Transverse colon (tissue), 4 donors: ENCODE data around the gene RAMACL. TPM values are rescaled to one million over a fixed set of nuclear protein-coding genes. Genes with fewer than 3 reads are reported as not detected.
"Not testable (repeated sequence)": the region's sequence is repeated elsewhere in the genome, so short reads cannot be mapped to it uniquely, and the experiment has no call there.

ENCODE experiments used
- DNase-seq: peaks from one replicate; pipeline ENCODE4 v3.0.0-alpha.2; 2019
- H3K27ac ChIP-seq, 4 donors: fragments of 200-600 bp; sonication (generic); 2 replicates each; pipeline ENCODE4 v1.5.1; 2016 to 2018; ENCODE audit warnings: inconsistent platforms in 4 of 4
- H3K27me3 ChIP-seq: fragments of 200-600 bp; sonication (generic); 2 replicates; pipeline ENCODE4 v1.5.1; 2017; ENCODE audit warnings: inconsistent platforms
- H3K36me3 ChIP-seq, 4 donors: fragments of 200-600 bp; sonication (generic); 2 replicates each; pipeline ENCODE4 v1.5.1; 2017 to 2019; ENCODE audit warnings: inconsistent platforms in 4 of 4
- H3K4me1 ChIP-seq, 4 donors: fragments of 200-600 bp; sonication (generic); 2 replicates each; pipeline ENCODE4 v1.5.1; 2017 to 2020; ENCODE audit warnings: inconsistent platforms in 4 of 4
- H3K4me3 ChIP-seq, 4 donors: fragments of 200-600 bp; sonication (generic); 1 replicate in 1 of 4; 2 replicates in 3 of 4; pipeline versions ENCODE4 v1.5.1 to v1.6.1; 2017 to 2019; ENCODE audit warnings: inconsistent platforms in 4 of 4
- H3K9me3 ChIP-seq, 2 donors: fragments of 200-600 bp; sonication (generic); 2 replicates each; pipeline ENCODE4 v1.5.1; 2017 to 2019; ENCODE audit warnings: inconsistent platforms in 2 of 2
- EP300 ChIP-seq: sonication (generic); formaldehyde crosslinking; IDR thresholded peaks from one replicate; pipeline ENCODE4 v1.6.1; 2017; ENCODE audit warnings: antibody characterized with exemption, low read depth
- POLR2A ChIP-seq: fragments of 450-650 bp; IDR thresholded peaks from one replicate; pipeline ENCODE4 v1.6.1; 2016; ENCODE audit warnings: antibody characterized with exemption, mild to moderate bottlenecking, moderate library complexity
- POLR2AphosphoS5 ChIP-seq, 3 donors: sonication (generic); formaldehyde crosslinking; IDR thresholded peaks; one replicate each; pipeline ENCODE4 v1.6.1; 2016; ENCODE audit warnings: antibody characterized with exemption in 3 of 3
- WGBS, 2 donors: methylation state at CpG; one replicate each; pipeline ENCODE4 v1.1.5; 2018; ENCODE audit warnings: low coverage in 1 of 2; 5-methylcytosine and 5-hydroxymethylcytosine counted together
- in situ Hi-C, 4 donors: fragments of 200-750 bp; cut with MboI; loops; one replicate each; pipeline versions ENCODE4 v1.15.0 to v1.15.1; 2017; ENCODE audit warnings: low sequenced_read_pairs in 3 of 4, low pct_ligation_motif_present in 1 of 4, low pct_unique_long_range_greater_than_20kb in 1 of 4
- intact Hi-C: fragments of 100-400 bp; cut with DNase I; formaldehyde crosslinking; loops from one replicate; pipeline ENCODE4 v1.15.1; 2023; ENCODE audit warnings: low total_unique reads
- total RNA-seq, 4 donors: library from RNA; depleted of rRNA; stranded (reverse); fragments of >200 nt; gene quantifications; one replicate each; pipeline ENCODE4 v1.1.0, GENCODE V29; 2016
- TF ChIP-seq, protein P1 (sequence below), 5 experiments: fragments of 200-600 bp in 3 of 5; fragments of 450-650 bp in 2 of 5; sonication (generic) in 3 of 5; IDR thresholded peaks; 1 replicate in 2 of 5; 2 replicates in 3 of 5; pipeline ENCODE4 v1.5.1; 2016 to 2017; ENCODE audit warnings: antibody characterized with exemption in 5 of 5, inconsistent platforms in 3 of 5, mild to moderate bottlenecking in 2 of 5, moderate library complexity in 1 of 5

Gene RAMACL
- total RNA-seq, 4 donors from 2014 or later = 0.95 to 1.2 (median 1.2) TPM; not detected in 1

DNA sequence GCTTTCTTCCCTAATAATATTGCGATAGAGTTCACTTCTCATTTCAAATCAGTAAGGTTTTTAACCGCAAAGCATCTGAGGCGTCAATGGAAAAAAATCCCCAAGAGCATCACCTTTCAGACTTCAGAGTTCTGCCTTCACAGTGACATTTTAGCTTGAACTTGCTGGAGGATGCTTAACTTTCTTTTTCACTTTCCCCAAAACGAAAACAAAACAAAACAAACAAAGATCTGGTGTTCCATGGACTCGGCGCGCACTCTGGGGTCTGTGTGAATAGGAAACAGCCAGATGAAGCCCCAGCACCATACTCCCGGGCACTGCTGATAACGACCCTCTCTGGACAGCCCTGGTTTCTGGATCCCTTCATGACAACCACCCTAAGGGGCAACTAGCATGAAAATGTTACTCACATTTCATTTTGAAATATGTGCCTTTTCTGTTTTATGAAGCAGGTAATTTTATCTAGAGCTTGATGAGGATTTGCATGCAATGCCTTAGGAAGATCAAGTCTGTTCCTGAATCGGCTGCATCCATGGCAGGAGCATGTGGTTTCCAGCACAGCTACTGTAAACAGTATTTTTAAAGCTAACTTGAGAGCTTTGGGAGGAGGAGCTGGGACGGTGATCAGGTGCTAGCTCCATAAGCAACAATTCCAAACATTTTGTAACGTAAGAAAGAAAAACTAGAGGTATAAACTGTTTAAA lies 44.5 kb downstream of the RAMACL start:
- WGBS, 2 donors = 40% methylated on average over 10 to 12 of the region's 12 CpGs

GRCh38 chr6:166541366-166541765 lies 45.1 kb downstream of the RAMACL start:
- 70 to 80% methylated on average over 4 to 12 of the region's 12 CpGs for WGBS, 2 donors
- H3K27ac ChIP-seq = peak overlapping the region; percentile 34 to 52 (median 43)
- in situ Hi-C loops (no loop called here), intact Hi-C loops (no loop called here)
- no peak for TF ChIP-seq POLR2AphosphoS5 (IDR thresholded peaks at IDR 0.05)
- no peak for TF ChIP-seq POLR2A
- no peak for TF ChIP-seq EP300
- TF ChIP-seq, protein P1, sequence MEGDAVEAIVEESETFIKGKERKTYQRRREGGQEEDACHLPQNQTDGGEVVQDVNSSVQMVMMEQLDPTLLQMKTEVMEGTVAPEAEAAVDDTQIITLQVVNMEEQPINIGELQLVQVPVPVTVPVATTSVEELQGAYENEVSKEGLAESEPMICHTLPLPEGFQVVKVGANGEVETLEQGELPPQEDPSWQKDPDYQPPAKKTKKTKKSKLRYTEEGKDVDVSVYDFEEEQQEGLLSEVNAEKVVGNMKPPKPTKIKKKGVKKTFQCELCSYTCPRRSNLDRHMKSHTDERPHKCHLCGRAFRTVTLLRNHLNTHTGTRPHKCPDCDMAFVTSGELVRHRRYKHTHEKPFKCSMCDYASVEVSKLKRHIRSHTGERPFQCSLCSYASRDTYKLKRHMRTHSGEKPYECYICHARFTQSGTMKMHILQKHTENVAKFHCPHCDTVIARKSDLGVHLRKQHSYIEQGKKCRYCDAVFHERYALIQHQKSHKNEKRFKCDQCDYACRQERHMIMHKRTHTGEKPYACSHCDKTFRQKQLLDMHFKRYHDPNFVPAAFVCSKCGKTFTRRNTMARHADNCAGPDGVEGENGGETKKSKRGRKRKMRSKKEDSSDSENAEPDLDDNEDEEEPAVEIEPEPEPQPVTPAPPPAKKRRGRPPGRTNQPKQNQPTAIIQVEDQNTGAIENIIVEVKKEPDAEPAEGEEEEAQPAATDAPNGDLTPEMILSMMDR (IDR thresholded peaks at IDR 0.05) = no peak
- H3K4me1 ChIP-seq = peaks cover 0 to 18% (median 4%) of the 10 kb centered on the region in 4 donors
- H3K4me3 ChIP-seq = no peak overlapping the region
- H3K9me3 ChIP-seq = no peaks in the 10 kb centered on the region
- no peaks in the 10 kb centered on the region for H3K27me3 ChIP-seq
- no peak for DNase-seq
- no peaks in the 10 kb centered on the region for H3K36me3 ChIP-seq

More for the DNA sequence above, 44.5 kb downstream of the RAMACL start:
- Histone ChIP-seq H3K27ac (peak overlapping the region in 3 of 4 donors; percentile 34 to 45 (median 41)), H3K9me3 (no peaks in the 10 kb centered on the region), H3K4me1 (peaks cover 0 to 18% (median 4%) of the 10 kb centered on the region in 4 donors), H3K27me3 (no peaks in the 10 kb centered on the region), H3K4me3 (peak overlapping the region in 1 of 4 donors; percentile 9), H3K36me3 (no peaks in the 10 kb centered on the region)
- DNase-seq = no peak
- TF ChIP-seq EP300 (no peak), POLR2AphosphoS5 (IDR thresholded peaks at IDR 0.05) (no peak), POLR2A (no peak)
- TF ChIP-seq, protein P1 (IDR thresholded peaks at IDR 0.05) = no peak
- in situ Hi-C loops (no loop called here), intact Hi-C loops (no loop called here)

DNA sequence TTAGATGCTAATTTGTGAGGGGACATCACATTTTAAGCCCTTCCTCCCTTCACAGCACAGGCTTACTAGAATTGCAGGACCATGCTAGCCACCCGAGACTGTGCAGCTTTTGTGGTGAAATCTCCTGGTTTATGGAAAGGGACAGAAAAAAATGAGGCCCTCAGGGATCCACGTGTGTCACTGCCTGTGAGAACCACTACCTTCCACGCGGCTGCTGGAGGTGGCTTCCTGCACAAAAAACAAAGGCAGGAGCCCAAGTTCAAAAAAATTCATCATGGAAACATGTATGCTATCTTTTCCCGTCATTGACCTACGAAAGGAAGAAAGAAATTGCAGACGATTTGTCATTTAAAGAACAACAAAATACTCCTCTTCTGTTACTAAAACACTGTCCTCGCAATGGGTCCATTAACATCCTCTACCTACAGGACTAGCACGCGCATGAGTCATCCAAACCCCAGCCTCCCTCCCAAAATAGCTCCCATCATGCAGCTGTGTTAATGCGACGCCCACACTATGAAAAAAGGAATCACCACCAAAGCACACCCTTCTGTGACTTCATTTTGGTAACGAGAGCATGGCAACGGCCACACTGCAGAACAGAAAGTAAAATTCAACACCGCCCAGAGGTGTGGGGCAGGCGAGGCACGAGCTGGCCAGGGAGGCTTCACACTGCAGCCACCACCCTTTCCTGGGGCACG lies 45.7 kb downstream of the RAMACL start:
- peak; percentile 30 for DNase-seq
- peaks cover 0 to 18% (median 4%) of the 10 kb centered on the region in 4 donors for H3K4me1 ChIP-seq
- H3K27me3 ChIP-seq = no peaks in the 10 kb centered on the region
- peak overlapping the region; percentile 34 to 52 (median 43) for H3K27ac ChIP-seq
- no peaks in the 10 kb centered on the region for H3K36me3 ChIP-seq
- no peak for TF ChIP-seq POLR2A
- no peak for TF ChIP-seq POLR2AphosphoS5 (IDR thresholded peaks at IDR 0.05)
- TF ChIP-seq, protein P1 (IDR thresholded peaks at IDR 0.05) = no peak
- TF ChIP-seq EP300 = no peak
- 63 to 89% methylated on average over 6 to 18 of the region's 18 CpGs for WGBS, 2 donors
- H3K4me3 ChIP-seq = no peak overlapping the region
- intact Hi-C loops = no loop called here
- no peaks in the 10 kb centered on the region for H3K9me3 ChIP-seq
- in situ Hi-C loops = no loop called here

GRCh38 chr6:166539543-166539942 lies 46.9 kb downstream of the RAMACL start:
- no peak overlapping the region for H3K27ac ChIP-seq
- peaks cover 0 to 18% (median 4%) of the 10 kb centered on the region in 4 donors for H3K4me1 ChIP-seq
- intact Hi-C loops (no loop called here), in situ Hi-C loops (no loop called here)
- H3K36me3 ChIP-seq = no peaks in the 10 kb centered on the region
- no peaks in the 10 kb centered on the region for H3K9me3 ChIP-seq
- 86 to 91% methylated on average over 4 of the region's 4 CpGs for WGBS, 2 donors
- DNase-seq = no peak
- TF ChIP-seq POLR2A (no peak), POLR2AphosphoS5 (IDR thresholded peaks at IDR 0.05) (no peak), EP300 (no peak)
- TF ChIP-seq, protein P1 (IDR thresholded peaks at IDR 0.05) = no peak
- H3K4me3 ChIP-seq = no peak overlapping the region
- no peaks in the 10 kb centered on the region for H3K27me3 ChIP-seq

GRCh38 chr6:166539011-166539385 lies 47.5 kb downstream of the RAMACL start:
- H3K4me3 ChIP-seq, H3K36me3 ChIP-seq, H3K9me3 ChIP-seq, in situ Hi-C loops, DNase-seq, H3K27me3 ChIP-seq, intact Hi-C loops, H3K27ac ChIP-seq: not testable (repeated sequence)
- peaks cover 0 to 18% (median 4%) of the 10 kb centered on the region in 4 donors for H3K4me1 ChIP-seq
- 83 to 91% methylated on average over 1 to 9 of the region's 9 CpGs for WGBS, 2 donors
